Measurements from ENCODE around the gene IL27RA. TPM values are rescaled to one million over a fixed set of nuclear protein-coding genes. Genes with fewer than 3 reads are reported as not detected.

Gene IL27RA
- total RNA-seq, 1 experiment from 2014 or later, result 13.6 TPM

DNA sequence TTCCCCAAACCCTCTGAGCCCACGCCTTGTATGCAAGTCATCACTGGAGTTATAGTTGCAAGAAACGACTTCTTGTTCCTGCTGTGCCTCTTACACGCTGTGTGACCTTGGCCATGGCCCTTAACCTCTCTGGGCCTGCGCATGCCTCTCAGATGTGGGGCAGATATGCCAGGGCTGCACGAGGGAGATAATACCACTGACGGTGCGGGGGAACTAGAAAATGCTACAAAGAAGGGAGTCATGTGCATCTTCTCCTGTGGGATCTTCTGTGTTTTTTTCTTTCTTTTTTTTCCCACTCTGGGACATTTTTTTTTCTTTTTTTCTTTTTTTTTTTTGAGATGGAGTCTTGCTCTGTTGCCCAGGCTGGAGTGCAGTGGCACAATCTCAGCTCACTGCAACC lies 63.3 kb downstream of the IL27RA start:
- Histone ChIP-seq H2BK12ac (ENCODE audit: insufficient read length, low read depth, low read length) (no peak overlapping the region), H3K4me1 (ENCODE audit: insufficient read depth, low read length) (no peaks in the 10 kb centered on the region), H3T11ph (ENCODE audit: low read length) (no peak overlapping the region), H2BK15ac (ENCODE audit: low read depth, low read length) (no peak overlapping the region), H2BK120ac (ENCODE audit: low read depth, low read length, poor library complexity, severe bottlenecking) (no peak overlapping the region), H3K23me2 (ENCODE audit: insufficient read length, low read depth, low read length, poor library complexity, severe bottlenecking) (peaks cover 8% of the 10 kb centered on the region), H3K79me2 (ENCODE audit: insufficient read depth, low read length) (no peaks in the 10 kb centered on the region), H3K27me3 (ENCODE audit: insufficient read depth, low read length) (no peaks in the 10 kb centered on the region), H2BK5ac (ENCODE audit: insufficient read length, low read length) (no peak overlapping the region), H3K79me1 (ENCODE audit: insufficient read depth, low read depth, low read length, poor library complexity, severe bottlenecking) (no peaks in the 10 kb centered on the region), H3K56ac (ENCODE audit: insufficient read length, low read depth, low read length) (no peak overlapping the region), H3K4ac (ENCODE audit: low read depth, low read length) (no peak overlapping the region), H2AFZ (ENCODE audit: low read length) (no peak overlapping the region), H3K23ac (ENCODE audit: insufficient read length, low read depth, low read length) (no peak overlapping the region), H4K8ac (replicated peaks; ENCODE audit: insufficient read length, low read depth, low read length) (no peak overlapping the region), H3K4me2 (ENCODE audit: insufficient read depth, insufficient read length, low read length) (no peak overlapping the region), H3K9ac (ENCODE audit: extremely low read depth, insufficient read length, low read length) (no peak overlapping the region), H3K18ac (ENCODE audit: insufficient read length, low read depth, low read length) (no peak overlapping the region), H4K5ac (ENCODE audit: insufficient read length, low read depth, low read length) (no peak overlapping the region), H2BK20ac (ENCODE audit: low read depth, low read length, poor library complexity, severe bottlenecking) (no peak overlapping the region), H3K27ac (ENCODE audit: insufficient read length, low read depth, low read length) (no peak overlapping the region), H3K14ac (ENCODE audit: insufficient read depth, low read length) (no peak overlapping the region), H4K20me1 (ENCODE audit: control insufficient read depth, insufficient read depth, insufficient read length) (no peaks in the 10 kb centered on the region), H2AK5ac (ENCODE audit: insufficient read length, low read length) (no peak overlapping the region), H3K9me3 (ENCODE audit: control insufficient read depth, low read depth, low read length) (peaks cover 6% of the 10 kb centered on the region), H4K91ac (ENCODE audit: insufficient read length, low read depth, low read length) (no peak overlapping the region)
- WGBS (ENCODE audit: extremely low coverage, insufficient read length, low lambda C conversion rate), result no CpG with 5 or more reads among the region's 7 CpGs
- no peak for DNase-seq
- Mint-ChIP-seq H3K4me3 (no peak overlapping the region), H3K9me3 (peaks cover 13 to 15% of the 10 kb centered on the region in 2 experiments), H3K4me1 (peaks cover 7 to 9% of the 10 kb centered on the region in 2 experiments; a peak in 3 of 4 replicates), H3K27ac (no peak overlapping the region), H3K36me3 (ENCODE audit: insufficient read depth in 1 of 3, low read depth in 3 of 3) (peaks cover 6 to 26% (median 17%) of the 10 kb centered on the region in 3 experiments), H3K27me3 (ENCODE audit: low read depth) (peaks cover 20% of the 10 kb centered on the region)
- TF ChIP-seq, protein P1, sequence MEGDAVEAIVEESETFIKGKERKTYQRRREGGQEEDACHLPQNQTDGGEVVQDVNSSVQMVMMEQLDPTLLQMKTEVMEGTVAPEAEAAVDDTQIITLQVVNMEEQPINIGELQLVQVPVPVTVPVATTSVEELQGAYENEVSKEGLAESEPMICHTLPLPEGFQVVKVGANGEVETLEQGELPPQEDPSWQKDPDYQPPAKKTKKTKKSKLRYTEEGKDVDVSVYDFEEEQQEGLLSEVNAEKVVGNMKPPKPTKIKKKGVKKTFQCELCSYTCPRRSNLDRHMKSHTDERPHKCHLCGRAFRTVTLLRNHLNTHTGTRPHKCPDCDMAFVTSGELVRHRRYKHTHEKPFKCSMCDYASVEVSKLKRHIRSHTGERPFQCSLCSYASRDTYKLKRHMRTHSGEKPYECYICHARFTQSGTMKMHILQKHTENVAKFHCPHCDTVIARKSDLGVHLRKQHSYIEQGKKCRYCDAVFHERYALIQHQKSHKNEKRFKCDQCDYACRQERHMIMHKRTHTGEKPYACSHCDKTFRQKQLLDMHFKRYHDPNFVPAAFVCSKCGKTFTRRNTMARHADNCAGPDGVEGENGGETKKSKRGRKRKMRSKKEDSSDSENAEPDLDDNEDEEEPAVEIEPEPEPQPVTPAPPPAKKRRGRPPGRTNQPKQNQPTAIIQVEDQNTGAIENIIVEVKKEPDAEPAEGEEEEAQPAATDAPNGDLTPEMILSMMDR (conservative IDR thresholded peaks at IDR 0.05), result no peak
